ENCODE results near the gene EXOC1. TPM values are rescaled to one million over a fixed set of nuclear protein-coding genes. Genes with fewer than 3 reads are reported as not detected.

The EXOC1 gene
- total RNA-seq, 1 experiment from 2014 or later: 21.2 TPM

DNA sequence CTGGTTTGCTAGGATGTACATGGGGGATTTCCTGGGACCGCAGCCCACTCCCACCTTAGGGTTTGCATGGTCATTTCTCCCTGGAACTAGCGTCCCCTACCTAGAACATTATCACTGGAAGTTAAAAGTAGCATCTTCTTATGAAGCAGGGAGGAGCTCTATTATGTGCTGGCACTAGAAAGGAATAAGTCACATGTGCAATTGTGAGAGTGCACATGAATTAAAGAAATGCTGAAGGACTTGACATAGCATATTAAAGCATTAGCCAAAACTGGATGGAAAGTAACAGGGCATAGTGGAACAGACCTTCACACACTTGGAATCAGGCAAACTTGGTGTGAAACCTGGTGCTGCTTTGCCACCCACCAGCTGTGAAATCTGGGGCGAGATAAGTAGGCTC, 31.1 kb upstream of the EXOC1 start:
- H3K9ac ChIP-seq (ENCODE audit: extremely low read depth, insufficient read length, low read length): no peak overlapping the region
- H4K20me1 ChIP-seq (ENCODE audit: control insufficient read depth, insufficient read depth, insufficient read length): no peaks in the 10 kb centered on the region
- TF ChIP-seq, protein P1, sequence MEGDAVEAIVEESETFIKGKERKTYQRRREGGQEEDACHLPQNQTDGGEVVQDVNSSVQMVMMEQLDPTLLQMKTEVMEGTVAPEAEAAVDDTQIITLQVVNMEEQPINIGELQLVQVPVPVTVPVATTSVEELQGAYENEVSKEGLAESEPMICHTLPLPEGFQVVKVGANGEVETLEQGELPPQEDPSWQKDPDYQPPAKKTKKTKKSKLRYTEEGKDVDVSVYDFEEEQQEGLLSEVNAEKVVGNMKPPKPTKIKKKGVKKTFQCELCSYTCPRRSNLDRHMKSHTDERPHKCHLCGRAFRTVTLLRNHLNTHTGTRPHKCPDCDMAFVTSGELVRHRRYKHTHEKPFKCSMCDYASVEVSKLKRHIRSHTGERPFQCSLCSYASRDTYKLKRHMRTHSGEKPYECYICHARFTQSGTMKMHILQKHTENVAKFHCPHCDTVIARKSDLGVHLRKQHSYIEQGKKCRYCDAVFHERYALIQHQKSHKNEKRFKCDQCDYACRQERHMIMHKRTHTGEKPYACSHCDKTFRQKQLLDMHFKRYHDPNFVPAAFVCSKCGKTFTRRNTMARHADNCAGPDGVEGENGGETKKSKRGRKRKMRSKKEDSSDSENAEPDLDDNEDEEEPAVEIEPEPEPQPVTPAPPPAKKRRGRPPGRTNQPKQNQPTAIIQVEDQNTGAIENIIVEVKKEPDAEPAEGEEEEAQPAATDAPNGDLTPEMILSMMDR (conservative IDR thresholded peaks at IDR 0.05): no peak
- no peak overlapping the region for H3K27ac ChIP-seq (ENCODE audit: insufficient read length, low read depth, low read length)
- no peaks in the 10 kb centered on the region; the same call in 1 of the 2 replicates for H3K27me3 Mint-ChIP-seq (ENCODE audit: low read depth)
- H3K23me2 ChIP-seq (ENCODE audit: insufficient read length, low read depth, low read length, poor library complexity, severe bottlenecking): no peaks in the 10 kb centered on the region
- H2AFZ ChIP-seq (ENCODE audit: low read length): no peak overlapping the region
- H2BK12ac ChIP-seq (ENCODE audit: insufficient read length, low read depth, low read length): no peak overlapping the region
- peaks cover 9 to 12% of the 10 kb centered on the region in 2 experiments for H3K4me1 Mint-ChIP-seq
- no peak overlapping the region for H3K4ac ChIP-seq (ENCODE audit: low read depth, low read length)
- no peak overlapping the region for H3K4me2 ChIP-seq (ENCODE audit: insufficient read depth, insufficient read length, low read length)
- H2BK15ac ChIP-seq (ENCODE audit: low read depth, low read length): no peak overlapping the region
- no peak overlapping the region for H4K8ac ChIP-seq (replicated peaks; ENCODE audit: insufficient read length, low read depth, low read length)
- H2BK20ac ChIP-seq (ENCODE audit: low read depth, low read length, poor library complexity, severe bottlenecking): no peak overlapping the region
- no peak for DNase-seq
- no peak overlapping the region for H2BK120ac ChIP-seq (ENCODE audit: low read depth, low read length, poor library complexity, severe bottlenecking)
- no peak overlapping the region for H3T11ph ChIP-seq (ENCODE audit: low read length)
- H3K56ac ChIP-seq (ENCODE audit: insufficient read length, low read depth, low read length): no peak overlapping the region
- no peak overlapping the region for H3K18ac ChIP-seq (ENCODE audit: insufficient read length, low read depth, low read length)
- no peak overlapping the region for H2AK5ac ChIP-seq (ENCODE audit: insufficient read length, low read length)
- H4K91ac ChIP-seq (ENCODE audit: insufficient read length, low read depth, low read length): no peak overlapping the region
- H3K79me2 ChIP-seq (ENCODE audit: insufficient read depth, low read length): no peaks in the 10 kb centered on the region
- no peaks in the 10 kb centered on the region; the same call in 1 of the 2 replicates for H3K4me1 ChIP-seq (ENCODE audit: insufficient read depth, low read length)
- no peaks in the 10 kb centered on the region for H3K27me3 ChIP-seq (ENCODE audit: insufficient read depth, low read length)
- no peak overlapping the region for H2BK5ac ChIP-seq (ENCODE audit: insufficient read length, low read length)
- H3K23ac ChIP-seq (ENCODE audit: insufficient read length, low read depth, low read length): no peak overlapping the region
- H3K4me3 Mint-ChIP-seq: no peak overlapping the region
- no peaks in the 10 kb centered on the region for H3K9me3 ChIP-seq (ENCODE audit: control insufficient read depth, low read depth, low read length)
- H4K5ac ChIP-seq (ENCODE audit: insufficient read length, low read depth, low read length): no peak overlapping the region
- H3K9me3 Mint-ChIP-seq: no peaks in the 10 kb centered on the region
- no peak overlapping the region for H3K27ac Mint-ChIP-seq
- H3K14ac ChIP-seq (ENCODE audit: insufficient read depth, low read length): no peak overlapping the region
- no peaks in the 10 kb centered on the region for H3K79me1 ChIP-seq (ENCODE audit: insufficient read depth, low read depth, low read length, poor library complexity, severe bottlenecking)
- whole genome bisulfite sequencing (ENCODE audit: extremely low coverage, insufficient read length, low lambda C conversion rate): no CpG with 5 or more reads among the region's 3 CpGs
- no peaks in the 10 kb centered on the region for H3K36me3 Mint-ChIP-seq (ENCODE audit: insufficient read depth in 1 of 3, low read depth in 3 of 3)
